ENCODE results near the gene FBXO28.

GRCh38 chr1:224081604-224082003 lies 32.3 kb upstream of the FBXO28 start:
- TF ChIP-seq POLR2A (IDR thresholded peaks at IDR 0.05) (no peak), CTCF (IDR thresholded peaks at IDR 0.05) (no peak), POLR2AphosphoS5 (IDR thresholded peaks at IDR 0.05) (no peak)

Data from prostate gland (tissue), 2 donors.